H9 (cell line): ENCODE results near the gene CEP192. TPM values are rescaled to one million over a fixed set of nuclear protein-coding genes. Genes with fewer than 3 reads are reported as not detected.
A peak's percentile ranks its signal among the peaks of the same experiment; 100 is the strongest.

ENCODE experiments used
- DNase-seq: peaks from one replicate; pipeline ENCODE4 v3.0.0-alpha.2; 2017
- H2AFZ ChIP-seq: one replicate; pipeline ENCODE4 v1.6.1; 2013; ENCODE audit warnings: mild to moderate bottlenecking, low read length, control low read depth, moderate library complexity
- H2AK5ac ChIP-seq: 2 replicates; pipeline ENCODE4 v1.6.1; 2013; ENCODE audit warnings: low read length, control low read depth, mixed read lengths; ENCODE audit not compliant: insufficient read length
- H2BK120ac ChIP-seq: one replicate; pipeline ENCODE4 v1.6.1; 2013; ENCODE audit warnings: low read depth, mild to moderate bottlenecking, low read length, control low read depth, inconsistent platforms; ENCODE audit not compliant: poor library complexity, severe bottlenecking
- H2BK12ac ChIP-seq: 2 replicates; pipeline ENCODE4 v1.6.1; 2013; ENCODE audit warnings: low read length, control low read depth, mixed read lengths, low read depth; ENCODE audit not compliant: insufficient read length
- H2BK15ac ChIP-seq: 2 replicates; pipeline ENCODE4 v1.6.1; 2013; ENCODE audit warnings: low read depth, low read length, control low read depth
- H2BK20ac ChIP-seq: one replicate; pipeline ENCODE4 v1.6.1; 2013; ENCODE audit warnings: low read depth, mild to moderate bottlenecking, low read length, control low read depth, inconsistent platforms; ENCODE audit not compliant: poor library complexity, severe bottlenecking
- H2BK5ac ChIP-seq: 2 replicates; pipeline ENCODE4 v1.6.1; 2013; ENCODE audit warnings: low read length, control low read depth, mixed read lengths; ENCODE audit not compliant: insufficient read length
- H3K14ac ChIP-seq: 2 replicates; pipeline ENCODE4 v1.6.1; 2013; ENCODE audit warnings: low read length, control low read depth; ENCODE audit not compliant: insufficient read depth
- H3K18ac ChIP-seq: 2 replicates; pipeline ENCODE4 v1.6.1; 2013; ENCODE audit warnings: low read depth, mild to moderate bottlenecking, mixed read lengths, low read length, control low read depth; ENCODE audit not compliant: insufficient read length
- H3K23ac ChIP-seq: 2 replicates; pipeline ENCODE4 v1.6.1; 2013; ENCODE audit warnings: low read length, control low read depth, mixed read lengths, low read depth; ENCODE audit not compliant: insufficient read length
- H3K23me2 ChIP-seq: 2 replicates; pipeline ENCODE4 v1.6.1; 2013; ENCODE audit warnings: low read depth, mild to moderate bottlenecking, mixed read lengths, low read length, control low read depth; ENCODE audit not compliant: insufficient read length, poor library complexity, severe bottlenecking
- H3K27ac ChIP-seq: 2 replicates; pipeline ENCODE4 v1.5.1; 2013; ENCODE audit warnings: low read length, control low read depth, mixed read lengths, low read depth; ENCODE audit not compliant: insufficient read length
- H3K27me3 ChIP-seq: 2 replicates; pipeline ENCODE4 v1.6.1; 2013; ENCODE audit warnings: low read length, control low read depth, inconsistent platforms; ENCODE audit not compliant: insufficient read depth
- H3K4ac ChIP-seq: 2 replicates; pipeline ENCODE4 v1.6.1; 2013; ENCODE audit warnings: low read depth, mild to moderate bottlenecking, control low read depth, inconsistent platforms, low read length, moderate library complexity
- H3K4me1 ChIP-seq: 2 replicates; pipeline ENCODE4 v1.6.1; 2013; ENCODE audit warnings: low read length, control low read depth, inconsistent platforms; ENCODE audit not compliant: insufficient read depth
- H3K4me2 ChIP-seq: 2 replicates; pipeline ENCODE4 v1.6.1; 2013; ENCODE audit warnings: low read length, control low read depth, mixed read lengths; ENCODE audit not compliant: insufficient read length, insufficient read depth
- H3K56ac ChIP-seq: 2 replicates; pipeline ENCODE4 v1.6.1; 2013; ENCODE audit warnings: low read depth, mild to moderate bottlenecking, mixed read lengths, low read length, control low read depth; ENCODE audit not compliant: insufficient read length
- H3K79me1 ChIP-seq: 2 replicates; pipeline ENCODE4 v1.6.1; 2013; ENCODE audit warnings: low read depth, mild to moderate bottlenecking, moderate library complexity, low read length, control low read depth, inconsistent platforms; ENCODE audit not compliant: insufficient read depth, poor library complexity, severe bottlenecking
- H3K79me2 ChIP-seq: 2 replicates; pipeline ENCODE4 v1.6.1; 2013; ENCODE audit warnings: low read length, control low read depth, inconsistent platforms; ENCODE audit not compliant: insufficient read depth
- H3K9ac ChIP-seq: 2 replicates; pipeline ENCODE4 v1.6.1; 2013; ENCODE audit warnings: low read length, control low read depth, mixed read lengths; ENCODE audit not compliant: insufficient read length; ENCODE audit errors: extremely low read depth
- H3K9me3 ChIP-seq: one replicate; pipeline ENCODE4 v1.6.1; 2013; ENCODE audit warnings: low read depth, low read length, inconsistent platforms; ENCODE audit not compliant: control insufficient read depth
- H3T11ph ChIP-seq: one replicate; pipeline ENCODE4 v1.6.1; 2013; ENCODE audit warnings: mild to moderate bottlenecking, low read length, control low read depth, inconsistent platforms
- H4K20me1 ChIP-seq: one replicate; pipeline ENCODE4 v1.6.1; 2013; ENCODE audit not compliant: control insufficient read depth, insufficient read length, insufficient read depth
- H4K5ac ChIP-seq: 2 replicates; pipeline ENCODE4 v1.6.1; 2013; ENCODE audit warnings: low read depth, mild to moderate bottlenecking, mixed read lengths, low read length, control low read depth; ENCODE audit not compliant: insufficient read length
- H4K8ac ChIP-seq: replicated peaks from 2 replicates; pipeline ENCODE4 v1.6.1; 2013; ENCODE audit warnings: low read length, control low read depth, mixed read lengths, low read depth; ENCODE audit not compliant: insufficient read length
- H4K91ac ChIP-seq: 2 replicates; pipeline ENCODE4 v1.6.1; 2013; ENCODE audit warnings: low read depth, mild to moderate bottlenecking, moderate library complexity, mixed read lengths, low read length, control low read depth; ENCODE audit not compliant: insufficient read length
- H3K27ac Mint-ChIP-seq, 3 experiments: 2 replicates in 2 of 3; 3 replicates in 1 of 3; pipeline ENCODE4 v1.8.0; 2020 to 2021; ENCODE audit warnings: mixed read lengths in 3 of 3, mild to moderate bottlenecking in 1 of 3, moderate library complexity in 1 of 3
- H3K27me3 Mint-ChIP-seq: 2 replicates; pipeline ENCODE4 v1.8.0; 2021; ENCODE audit warnings: low read depth, mild to moderate bottlenecking, moderate library complexity, mixed read lengths
- H3K36me3 Mint-ChIP-seq, 3 experiments: 2 replicates in 2 of 3; 3 replicates in 1 of 3; pipeline ENCODE4 v1.8.0; 2020 to 2021; ENCODE audit warnings: low read depth in 3 of 3, mixed read lengths in 3 of 3; ENCODE audit not compliant: insufficient read depth in 1 of 3
- H3K4me1 Mint-ChIP-seq, 2 experiments: 2 replicates each; pipeline ENCODE4 v1.8.0; 2020; ENCODE audit warnings: mixed read lengths in 2 of 2
- H3K4me3 Mint-ChIP-seq, 2 experiments: 2 replicates in 1 of 2; 3 replicates in 1 of 2; pipeline ENCODE4 v1.8.0; 2020 to 2021; ENCODE audit warnings: mild to moderate bottlenecking in 2 of 2, mixed read lengths in 2 of 2, moderate library complexity in 1 of 2
- H3K9me3 Mint-ChIP-seq, 2 experiments: 2 replicates in 1 of 2; 3 replicates in 1 of 2; pipeline ENCODE4 v1.8.0; 2020; ENCODE audit warnings: mild to moderate bottlenecking in 2 of 2, mixed read lengths in 2 of 2, moderate library complexity in 1 of 2
- CTCF ChIP-seq: fragments of 200-600 bp; sonication (generic); conservative IDR thresholded peaks from 3 replicates; pipeline ENCODE4 v1.8.0; 2021; ENCODE audit warnings: antibody characterized with exemption, mild to moderate bottlenecking
- WGBS: extraction: QIAGEN DNeasy Blood & Tissue Kit; methylation state at CpG from one replicate; pipeline ENCODE4 v1.1.7; 2013; ENCODE audit warnings: missing lambda C conversion rate, low lambda C conversion rate, mixed read lengths; ENCODE audit not compliant: insufficient read length; ENCODE audit errors: extremely low coverage; 5-methylcytosine and 5-hydroxymethylcytosine counted together
- total RNA-seq: library from RNA; stranded (reverse); gene quantifications from 2 replicates; pipeline ENCODE4 v1.2.1, GENCODE V29; 2021

The CEP192 gene
- total RNA-seq, 1 experiment from 2014 or later: 23.5 TPM

GRCh38 chr18:13003466-13003896 is 12.3 kb downstream of the CEP192 start:
- Histone ChIP-seq H3K4me2 (no peak overlapping the region), H4K91ac (no peak overlapping the region), H2AFZ (no peak overlapping the region), H3K79me1 (peaks cover 3% of the 10 kb centered on the region), H2BK120ac (no peak overlapping the region), H2AK5ac (no peak overlapping the region), H3K23me2 (no peaks in the 10 kb centered on the region), H2BK12ac (no peak overlapping the region), H3K27ac (no peak overlapping the region), H3K9me3 (no peaks in the 10 kb centered on the region), H3K4ac (no peak overlapping the region), H3K4me1 (no peaks in the 10 kb centered on the region), H4K5ac (no peak overlapping the region), H3K9ac (no peak overlapping the region), H3K18ac (no peak overlapping the region), H3K27me3 (no peaks in the 10 kb centered on the region), H4K8ac (no peak overlapping the region), H3K56ac (no peak overlapping the region), H3K14ac (no peak overlapping the region), H3T11ph (no peak overlapping the region), H3K79me2 (no peaks in the 10 kb centered on the region), H2BK20ac (no peak overlapping the region), H2BK15ac (no peak overlapping the region), H3K23ac (no peak overlapping the region), H4K20me1 (no peaks in the 10 kb centered on the region), H2BK5ac (no peak overlapping the region)
- Mint-ChIP-seq H3K9me3 (no peaks in the 10 kb centered on the region), H3K27ac (no peak overlapping the region), H3K36me3 (peaks cover 0 to 24% (median 6%) of the 10 kb centered on the region in 3 experiments; a peak in 5 of 7 replicates), H3K27me3 (no peaks in the 10 kb centered on the region), H3K4me1 (no peaks in the 10 kb centered on the region), H3K4me3 (no peak overlapping the region)
- WGBS: no CpG with 5 or more reads among the region's 7 CpGs
- peak; percentile 71 for TF ChIP-seq CTCF
- DNase-seq: peak; percentile 92
